ENCODE data around the gene ABHD6.
"Not testable (repeated sequence)": the region's sequence is repeated elsewhere in the genome, so short reads cannot be mapped to it uniquely, and the experiment has no call there.

Gene ABHD6

DNA sequence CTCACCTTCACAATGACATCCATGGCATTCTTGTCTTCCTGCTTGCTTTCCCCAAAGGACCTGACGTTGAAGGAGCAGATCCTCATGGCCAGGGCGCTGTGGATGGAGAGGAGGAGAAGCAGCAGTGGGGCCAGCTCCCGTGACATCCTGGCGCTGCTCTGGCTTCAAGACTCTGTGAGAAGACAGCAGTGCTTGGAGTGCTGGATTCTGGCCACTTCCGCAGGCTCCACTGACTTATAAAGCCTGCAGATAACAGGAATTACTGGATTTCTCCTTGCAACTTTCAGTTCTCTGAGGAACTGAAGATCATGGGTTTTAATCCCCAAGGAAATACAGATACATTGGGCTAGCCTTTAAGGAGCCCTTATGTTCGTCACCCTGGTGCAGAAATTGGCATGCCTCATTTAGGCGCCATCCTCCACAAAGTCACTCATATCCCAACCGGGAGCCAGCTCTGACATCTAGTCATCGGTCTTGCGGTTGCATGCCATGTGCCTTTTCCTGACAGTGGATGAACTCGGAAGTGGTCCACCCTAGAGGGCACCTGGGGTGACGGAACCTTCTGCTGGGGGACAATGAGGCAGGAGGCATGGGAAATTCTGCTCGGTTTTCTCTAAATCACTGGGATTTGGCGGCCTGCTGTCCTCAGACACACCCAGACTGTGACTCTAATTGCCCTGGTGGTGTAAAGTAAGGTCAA lies 26.7 kb upstream of the ABHD6 start, which contains the start of gene DNASE1L3:
Gene DNASE1L3 (minus strand): TSS at position 212 of the 700 bp plus-strand sequence. CDS start 66 bp downstream, at position 146.
- no peak for DNase-seq (ENCODE audit: low read depth)

DNA sequence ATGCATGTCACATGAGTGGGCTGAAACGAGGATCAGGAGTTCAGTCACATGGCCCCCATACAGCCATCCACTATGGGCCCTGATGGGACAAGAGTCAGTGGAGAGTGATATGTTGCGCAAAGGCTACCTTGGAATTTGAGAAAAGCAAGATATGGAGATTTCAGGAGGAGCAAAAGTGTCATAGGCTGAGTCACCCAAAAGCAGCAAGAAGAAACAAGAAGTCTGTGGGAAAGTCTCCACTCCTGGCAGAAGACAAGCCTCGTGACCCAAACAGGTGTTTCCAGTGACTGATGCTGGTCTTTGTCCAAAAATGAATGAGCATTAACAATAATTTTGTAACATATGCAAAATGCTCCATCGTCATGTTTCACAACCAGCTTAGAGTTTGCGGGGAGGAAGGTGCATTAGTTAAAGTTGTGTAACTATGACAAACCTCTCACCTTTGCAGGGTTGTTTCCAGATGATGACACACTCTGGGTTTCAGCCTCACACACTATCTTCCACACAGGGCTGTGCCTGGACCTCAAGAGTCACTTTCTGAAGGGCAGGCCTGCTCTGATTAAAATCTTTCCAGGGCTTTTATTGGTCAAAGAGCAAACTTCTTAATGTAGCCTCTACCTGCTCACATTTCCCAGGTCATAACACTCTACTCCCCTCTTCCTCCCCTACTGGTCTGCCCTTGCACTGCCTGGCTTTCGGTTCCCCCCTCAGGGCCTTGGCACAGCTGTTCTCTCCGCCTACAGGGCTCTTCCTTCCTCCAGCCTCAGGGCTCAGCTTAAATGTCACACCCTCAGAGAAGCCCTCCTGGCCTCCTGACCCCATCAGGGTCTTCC lies 22.9 kb upstream of the ABHD6 start:
- no peak for DNase-seq (ENCODE audit: low read depth)

GRCh38 chr3:58215317-58216025 lies 22.1 kb upstream of the ABHD6 start:
- no peak for DNase-seq (ENCODE audit: low read depth)

DNA sequence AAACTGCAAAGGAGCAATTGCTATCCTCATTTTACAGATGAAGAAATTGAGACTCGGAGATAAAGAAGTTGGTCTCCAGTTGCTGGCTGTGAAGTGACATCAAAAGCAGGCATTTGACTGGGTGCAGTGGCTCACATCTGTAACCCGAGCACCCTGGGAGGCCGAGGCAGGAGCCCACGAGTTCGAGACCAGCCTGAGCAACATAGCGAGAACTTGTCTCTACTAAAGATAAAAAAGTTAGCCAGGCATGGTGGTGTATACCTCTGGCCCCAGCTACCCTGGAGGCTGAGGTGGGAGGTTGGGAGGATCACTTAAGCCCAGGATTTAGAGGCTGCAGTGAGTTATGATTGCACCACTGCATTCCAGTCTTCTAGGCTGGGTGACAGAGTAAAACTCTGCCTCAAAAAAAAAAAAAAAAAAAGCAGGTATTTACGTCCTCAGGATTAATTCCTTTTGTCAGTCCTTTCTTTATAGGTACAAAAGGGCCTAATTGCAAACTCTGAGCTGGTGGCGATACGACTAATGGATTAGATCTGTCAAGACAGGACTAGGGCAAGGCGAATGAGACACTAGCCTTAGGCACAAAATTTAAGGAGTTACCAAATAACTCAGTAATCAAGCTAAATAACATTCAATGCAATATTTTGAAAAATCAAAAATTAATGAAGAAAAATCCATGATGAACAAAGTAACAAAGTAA lies 20.9 kb upstream of the ABHD6 start:
- no peak for DNase-seq (ENCODE audit: low read depth)

DNA sequence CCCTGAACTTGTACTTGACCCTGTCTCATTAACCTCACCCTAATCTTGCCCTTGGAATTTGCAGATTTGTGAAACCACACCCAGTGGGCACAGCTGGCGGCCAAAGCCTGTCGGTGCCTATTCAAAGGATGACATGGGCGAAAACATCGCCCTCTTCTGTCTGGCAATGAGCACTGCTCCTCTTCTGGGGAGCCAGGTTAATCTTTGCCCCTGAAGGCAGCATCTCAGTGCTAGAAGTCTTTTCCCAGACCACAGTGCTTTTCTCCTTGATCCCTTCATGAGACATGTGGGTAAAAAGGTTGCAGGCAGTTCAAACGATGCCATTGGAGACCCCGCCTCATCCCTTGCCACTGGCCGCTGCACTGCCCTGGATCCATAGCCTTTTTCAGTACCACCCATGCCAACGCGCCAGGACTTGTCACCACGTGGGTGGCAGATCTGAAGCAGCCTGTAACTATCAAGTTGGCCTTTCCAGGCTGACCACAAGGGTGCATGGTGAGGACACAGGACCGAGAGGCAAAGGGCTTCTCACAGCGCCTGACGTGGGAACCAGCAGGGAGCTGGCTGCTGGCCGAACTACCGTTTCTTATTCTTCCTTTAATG lies 20.3 kb upstream of the ABHD6 start:
- DNase-seq (ENCODE audit: low read depth) = no peak

DNA sequence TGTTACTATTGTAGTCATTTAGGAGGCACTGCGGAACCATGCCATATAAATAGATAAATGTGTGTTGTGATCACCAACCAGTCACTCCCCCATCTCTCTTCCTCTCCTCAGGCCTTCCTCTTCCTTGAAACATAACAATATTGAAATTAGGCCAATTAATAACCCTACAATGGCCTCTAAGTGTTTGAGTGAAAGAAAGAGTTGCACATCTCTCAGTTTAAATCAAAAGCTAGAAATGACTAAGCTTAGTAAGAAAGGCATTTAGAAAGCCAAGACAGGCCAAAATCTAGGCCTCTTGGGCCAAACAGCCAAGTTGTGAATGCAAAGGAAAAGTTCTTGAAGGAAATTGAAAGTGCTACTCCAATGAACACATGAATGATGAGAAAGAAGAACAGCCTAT lies 18.7 kb upstream of the ABHD6 start:
- no peak for DNase-seq (ENCODE audit: low read depth)

DNA sequence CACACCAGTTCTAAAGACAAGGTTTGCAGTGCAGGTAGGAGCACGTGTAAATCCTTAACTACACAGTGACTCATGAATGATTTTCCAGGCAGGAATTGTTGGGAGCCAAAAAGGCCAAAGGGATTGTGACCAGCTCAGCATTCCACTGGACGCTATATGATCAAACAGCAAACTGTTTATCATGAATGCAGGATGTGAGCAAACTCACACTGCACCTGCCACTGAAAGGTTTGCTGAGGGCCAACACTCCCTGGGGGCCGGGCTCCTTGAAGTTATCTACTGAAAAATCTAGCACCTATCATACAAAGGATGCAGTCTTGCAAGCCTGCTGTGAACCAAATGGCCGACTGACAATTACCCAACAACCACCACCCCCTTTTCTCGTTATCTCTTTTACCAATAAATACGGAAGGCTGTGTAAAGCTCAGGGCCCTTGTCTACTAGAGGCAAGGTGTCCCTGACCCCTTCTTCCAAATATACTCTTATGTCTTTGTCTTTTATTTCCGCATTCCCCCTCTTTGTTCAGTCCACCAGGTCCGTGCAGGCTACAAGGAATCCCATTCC lies 15.3 kb upstream of the ABHD6 start:
- no peak for DNase-seq (ENCODE audit: low read depth)

GRCh38 chr3:58223855-58224254 lies 13.7 kb upstream of the ABHD6 start:
- no peak for DNase-seq (ENCODE audit: low read depth)

DNA sequence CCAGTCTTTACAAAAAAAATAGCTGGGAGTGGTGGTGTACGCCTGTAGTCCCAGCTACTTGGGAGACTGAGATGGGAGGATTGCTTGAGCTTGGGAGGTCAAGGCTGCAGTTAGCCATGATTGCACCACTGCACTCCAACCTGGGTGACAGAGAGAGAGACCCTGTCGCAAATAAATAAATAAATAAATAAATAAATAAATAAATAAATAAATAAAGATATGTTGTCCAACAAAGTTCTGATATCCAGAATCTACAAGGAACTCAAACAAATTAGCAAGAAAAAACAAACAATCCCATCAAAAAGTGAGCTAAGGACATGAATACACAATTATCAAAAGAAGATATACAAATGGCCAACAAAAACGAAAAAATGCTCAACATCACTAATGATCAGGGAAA lies 9.7 kb upstream of the ABHD6 start:
- not testable (repeated sequence) for DNase-seq (ENCODE audit: low read depth)

DNA sequence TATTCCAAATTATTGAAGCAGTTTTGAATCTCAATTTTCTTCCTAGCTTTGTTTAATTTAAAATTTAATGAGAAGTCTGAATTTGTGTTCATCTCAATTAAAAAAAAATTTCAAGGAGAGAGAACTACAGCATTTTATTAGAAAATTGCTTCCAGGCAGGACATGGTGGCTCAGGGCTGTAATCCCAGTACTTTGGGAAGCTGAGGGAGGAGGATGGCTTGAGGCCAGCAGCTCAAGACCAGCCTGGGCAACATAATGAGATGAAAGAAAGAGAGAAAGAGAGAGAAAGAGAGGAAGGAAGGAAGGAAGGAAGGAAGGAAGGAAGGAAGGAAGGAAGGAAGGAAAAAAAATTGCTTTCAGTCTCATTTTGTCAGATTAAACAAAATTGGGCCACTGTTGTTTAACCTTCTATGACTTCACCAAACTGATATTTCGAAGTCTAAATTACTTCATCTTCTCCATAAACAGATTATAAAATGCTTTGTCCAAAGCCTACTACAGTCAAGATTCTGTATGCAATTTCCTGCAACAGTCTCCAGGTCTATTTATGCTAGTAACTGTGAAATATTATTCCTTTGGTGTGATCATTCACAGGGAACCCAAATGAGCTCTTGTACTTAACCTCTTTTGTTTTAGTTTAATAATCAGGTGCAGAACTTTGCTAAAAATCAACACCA lies 6.6 kb upstream of the ABHD6 start:
- no peak for DNase-seq (ENCODE audit: low read depth)

- DNase-seq (ENCODE audit: low read depth) = no peak
These were observed 5.9 kb upstream of the ABHD6 start for GRCh38 chr3:58231666-58232065.

- DNase-seq (ENCODE audit: low read depth) = no peak
These were observed 3.1 kb upstream of the ABHD6 start for GRCh38 chr3:58234516-58234931.

- DNase-seq (ENCODE audit: low read depth) = no peak
These were observed 1.6 kb upstream of the ABHD6 start for GRCh38 chr3:58235970-58236369.

DNA sequence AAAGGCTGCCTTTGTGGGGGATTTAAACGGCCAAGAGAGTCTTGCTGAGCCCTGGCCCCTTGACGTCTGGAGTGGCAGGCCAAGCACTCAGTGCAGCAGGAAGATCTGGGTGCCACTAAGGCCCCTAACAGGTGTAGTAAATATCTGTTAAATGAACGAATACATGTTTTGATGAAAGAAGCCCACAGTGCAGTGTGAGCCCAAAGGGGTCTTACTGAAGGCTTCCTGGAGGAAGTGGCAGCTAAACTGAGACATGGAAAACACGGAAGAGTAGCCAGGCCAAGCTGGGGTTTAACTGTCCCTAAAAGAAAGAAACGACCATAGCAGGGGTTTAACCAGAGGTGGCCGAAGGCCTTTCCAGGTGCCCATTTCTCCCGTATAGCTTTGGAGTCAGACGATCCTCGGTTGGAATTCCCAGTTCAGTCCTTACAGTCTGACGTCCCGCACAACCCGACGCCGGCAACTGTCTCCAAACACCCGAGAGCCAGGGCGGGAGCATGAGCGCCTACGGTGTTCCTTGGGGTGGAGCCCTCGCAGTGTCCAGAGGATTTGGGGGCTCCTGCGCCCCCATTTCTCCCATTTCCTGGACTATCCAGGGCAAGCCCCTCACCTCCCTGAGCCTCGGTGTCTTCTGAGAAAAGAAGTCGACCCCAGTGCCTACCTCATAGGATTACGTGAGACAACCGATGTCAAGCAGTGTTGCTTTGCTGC lies 910 bp upstream of the ABHD6 start:
- DNase-seq (ENCODE audit: low read depth) = no peak

- no peak for DNase-seq (ENCODE audit: low read depth)
These were observed 519 bp downstream of the ABHD6 start for GRCh38 chr3:58237941-58238681.

DNA sequence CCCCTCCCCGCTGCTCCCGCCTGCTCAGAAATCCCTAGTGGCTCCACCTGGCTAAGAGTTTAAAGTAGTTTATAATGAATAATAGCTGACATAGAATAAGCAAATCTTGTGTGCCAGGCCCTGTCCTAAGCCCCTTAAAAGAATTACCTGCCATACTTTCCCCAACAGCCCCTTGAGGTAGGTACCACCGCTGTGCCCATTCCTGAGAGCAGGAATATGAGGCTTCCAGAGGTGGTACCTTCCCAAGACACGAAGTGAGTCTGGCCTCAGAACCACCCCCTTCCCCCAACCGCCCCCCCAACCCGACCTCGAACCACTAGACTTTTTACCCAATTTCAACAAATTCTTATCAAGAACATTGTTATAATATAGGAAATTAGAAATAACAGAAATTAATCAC lies 1.2 kb downstream of the ABHD6 start:
- DNase-seq (ENCODE audit: low read depth) = no peak

DNA sequence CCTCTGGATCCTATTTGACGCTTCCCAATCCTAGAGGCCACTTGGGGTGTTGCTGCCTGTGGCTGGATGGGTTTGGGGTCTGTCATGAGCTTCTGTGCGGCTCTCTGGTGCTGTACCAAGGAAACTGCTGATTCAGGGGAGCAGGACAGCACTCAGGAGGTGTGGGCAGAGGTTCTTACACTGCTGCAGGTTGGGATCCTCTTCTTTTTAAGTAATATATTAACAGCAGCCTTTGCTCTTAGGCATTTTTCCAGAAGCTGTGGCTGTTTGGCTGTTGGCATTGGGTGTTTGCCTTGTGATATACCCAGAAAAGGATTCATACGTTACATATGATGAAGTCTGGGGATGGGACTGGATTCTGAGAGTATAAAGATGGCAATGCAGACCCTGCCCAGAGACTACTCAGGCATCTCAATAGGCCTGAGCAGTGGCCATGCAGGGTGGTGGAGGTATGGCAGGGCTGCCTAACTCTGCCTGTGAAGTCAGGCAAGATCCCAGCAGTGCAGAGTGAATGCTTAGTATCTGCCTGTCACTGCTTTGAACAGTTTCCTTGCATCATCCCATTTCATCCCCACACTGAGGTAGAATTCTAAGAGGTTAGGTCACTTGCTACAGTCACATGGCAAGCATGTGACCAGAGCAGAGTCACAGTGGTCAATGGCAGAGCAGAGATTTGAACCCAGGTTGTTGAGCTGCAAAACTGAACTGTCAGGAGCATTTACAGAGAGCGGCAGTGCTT lies 3.9 kb downstream of the ABHD6 start:
- DNase-seq (ENCODE audit: low read depth) = no peak

GRCh38 chr3:58242340-58242739 lies 4.7 kb downstream of the ABHD6 start:
- DNase-seq (ENCODE audit: low read depth) = no peak

DNA sequence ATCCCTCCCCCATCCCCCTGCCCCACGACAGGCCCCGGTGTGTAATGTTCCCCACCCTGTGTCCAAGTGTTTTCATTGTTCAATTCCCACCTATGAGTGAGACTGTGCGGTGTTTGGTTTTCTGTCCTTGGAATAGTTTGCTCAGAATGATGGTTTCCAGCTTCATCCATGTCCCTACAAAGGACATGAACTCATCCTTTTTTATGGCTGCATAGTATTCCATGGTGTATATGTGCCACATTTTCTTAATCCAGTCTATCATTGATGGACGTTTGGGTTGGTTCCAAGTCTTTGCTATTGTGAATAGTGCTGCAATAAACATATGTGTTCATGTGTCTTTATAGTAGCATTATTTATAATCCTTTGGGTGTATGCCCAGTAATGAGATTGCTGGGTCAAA lies 5.3 kb downstream of the ABHD6 start:
- not testable (repeated sequence) for DNase-seq (ENCODE audit: low read depth)
